Measurements from ENCODE around the gene PARP12.

Gene PARP12

DNA sequence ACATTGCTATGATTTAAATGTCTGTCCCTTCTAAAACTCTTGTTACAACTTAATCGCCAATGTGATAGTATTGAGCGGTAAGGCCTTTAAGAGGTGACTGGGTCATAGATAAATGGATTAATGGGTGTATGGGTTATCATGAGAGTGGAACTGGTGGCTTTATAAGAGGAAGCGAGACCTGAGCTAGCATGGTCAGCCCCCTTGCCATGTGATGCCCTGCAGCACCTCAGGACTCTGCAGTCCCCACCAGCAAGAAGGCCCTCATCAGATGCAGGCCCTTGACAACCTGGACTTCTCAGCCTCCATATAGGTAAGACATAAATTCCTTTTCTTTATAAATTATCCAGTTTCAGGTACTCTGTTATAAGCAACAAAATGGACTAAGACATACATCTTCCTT lies 15.6 kb downstream of the PARP12 start:
- Histone ChIP-seq H3K9ac (ENCODE audit: low read length) (no peak overlapping the region), H3K4me3 (ENCODE audit: low read length) (no peak overlapping the region), H3K18ac (ENCODE audit: low read length) (no peak overlapping the region), H3K23ac (ENCODE audit: low read length) (no peak overlapping the region), H2BK120ac (ENCODE audit: low read depth, low read length) (no peak overlapping the region), H3K79me2 (ENCODE audit: control insufficient read depth, insufficient read depth, low read length) (no peaks in the 10 kb centered on the region), H3K4me2 (ENCODE audit: low read length) (no peak overlapping the region), H2BK15ac (replicated peaks; ENCODE audit: low read depth) (no peak overlapping the region), H3K27me3 (ENCODE audit: insufficient read depth, low read length, poor library complexity) (no peaks in the 10 kb centered on the region), H4K8ac (ENCODE audit: low read depth, low read length) (no peak overlapping the region), H3K4ac (ENCODE audit: low read depth, low read length) (no peak overlapping the region), H3K56ac (ENCODE audit: low read length) (no peak overlapping the region), H3K4me1 (ENCODE audit: control insufficient read depth, low read depth, low read length) (no peaks in the 10 kb centered on the region), H2AK5ac (ENCODE audit: low read length) (no peak overlapping the region), H3K36me3 (ENCODE audit: control insufficient read depth, insufficient read depth, low read length) (no peaks in the 10 kb centered on the region), H4K5ac (ENCODE audit: low read length) (no peak overlapping the region), H3K79me1 (ENCODE audit: low read length) (no peaks in the 10 kb centered on the region), H3K27ac (ENCODE audit: low read depth, low read length) (no peak overlapping the region), H2BK5ac (ENCODE audit: low read length) (no peak overlapping the region)
- DNase-seq = no peak
- no CpG with 5 or more reads among the region's 3 CpGs for WGBS (ENCODE audit: extremely low coverage, insufficient coverage, low lambda C conversion rate)

DNA sequence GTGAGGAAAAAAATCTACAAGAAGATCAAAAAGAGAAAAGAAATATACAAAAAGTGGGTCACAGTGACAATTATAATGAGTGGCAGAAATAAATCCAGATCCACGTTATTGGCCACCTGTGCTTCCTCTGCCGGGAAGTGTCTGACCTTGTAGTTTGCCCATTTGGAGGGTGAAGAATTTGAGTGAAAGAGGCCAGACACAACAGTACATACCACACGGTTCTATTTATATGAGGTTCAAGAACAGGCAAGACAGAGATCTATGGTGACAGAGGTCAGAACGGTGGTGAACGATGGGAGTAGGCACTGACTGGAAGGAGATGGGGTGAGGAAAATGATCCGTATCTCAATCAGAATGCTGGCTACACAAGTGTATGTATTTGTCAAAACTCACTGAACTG lies 17.1 kb downstream of the PARP12 start:
- Histone ChIP-seq H3K36me3 (ENCODE audit: control insufficient read depth, insufficient read depth, low read length) (no peaks in the 10 kb centered on the region), H3K9ac (ENCODE audit: low read length) (no peak overlapping the region), H3K79me1 (ENCODE audit: low read length) (no peaks in the 10 kb centered on the region), H3K27me3 (ENCODE audit: insufficient read depth, low read length, poor library complexity) (no peaks in the 10 kb centered on the region), H4K5ac (ENCODE audit: low read length) (no peak overlapping the region), H2BK15ac (replicated peaks; ENCODE audit: low read depth) (no peak overlapping the region), H2BK120ac (ENCODE audit: low read depth, low read length) (no peak overlapping the region), H3K4me3 (ENCODE audit: low read length) (no peak overlapping the region), H3K4me2 (ENCODE audit: low read length) (no peak overlapping the region), H2AK5ac (ENCODE audit: low read length) (no peak overlapping the region), H3K56ac (ENCODE audit: low read length) (no peak overlapping the region), H3K23ac (ENCODE audit: low read length) (no peak overlapping the region), H3K18ac (ENCODE audit: low read length) (no peak overlapping the region), H2BK5ac (ENCODE audit: low read length) (no peak overlapping the region), H3K4me1 (ENCODE audit: control insufficient read depth, low read depth, low read length) (no peaks in the 10 kb centered on the region), H4K8ac (ENCODE audit: low read depth, low read length) (no peak overlapping the region), H3K79me2 (ENCODE audit: control insufficient read depth, insufficient read depth, low read length) (no peaks in the 10 kb centered on the region), H3K4ac (ENCODE audit: low read depth, low read length) (no peak overlapping the region), H3K27ac (ENCODE audit: low read depth, low read length) (no peak overlapping the region)
- no peak for DNase-seq
- no CpG with 5 or more reads among the region's 6 CpGs for WGBS (ENCODE audit: extremely low coverage, insufficient coverage, low lambda C conversion rate)

GRCh38 chr7:140044251-140044650 lies 18.5 kb downstream of the PARP12 start:
- H3K27ac ChIP-seq (ENCODE audit: low read depth, low read length) = no peak overlapping the region
- H2BK5ac ChIP-seq (ENCODE audit: low read length) = no peak overlapping the region
- no peaks in the 10 kb centered on the region for H3K79me2 ChIP-seq (ENCODE audit: control insufficient read depth, insufficient read depth, low read length)
- H3K56ac ChIP-seq (ENCODE audit: low read length) = no peak overlapping the region
- H3K4me1 ChIP-seq (ENCODE audit: control insufficient read depth, low read depth, low read length) = no peaks in the 10 kb centered on the region
- no peak overlapping the region for H3K9ac ChIP-seq (ENCODE audit: low read length)
- no peaks in the 10 kb centered on the region for H3K36me3 ChIP-seq (ENCODE audit: control insufficient read depth, insufficient read depth, low read length)
- DNase-seq = no peak
- no CpG with 5 or more reads among the region's 6 CpGs for WGBS (ENCODE audit: extremely low coverage, insufficient coverage, low lambda C conversion rate)
- H4K8ac ChIP-seq (ENCODE audit: low read depth, low read length) = no peak overlapping the region
- no peak overlapping the region for H3K4me2 ChIP-seq (ENCODE audit: low read length)
- no peaks in the 10 kb centered on the region for H3K27me3 ChIP-seq (ENCODE audit: insufficient read depth, low read length, poor library complexity)
- H3K18ac ChIP-seq (ENCODE audit: low read length) = no peak overlapping the region
- H3K23ac ChIP-seq (ENCODE audit: low read length) = no peak overlapping the region
- H2BK15ac ChIP-seq (replicated peaks; ENCODE audit: low read depth) = no peak overlapping the region
- H3K4ac ChIP-seq (ENCODE audit: low read depth, low read length) = no peak overlapping the region
- H2BK120ac ChIP-seq (ENCODE audit: low read depth, low read length) = no peak overlapping the region
- H3K79me1 ChIP-seq (ENCODE audit: low read length) = no peaks in the 10 kb centered on the region
- no peak overlapping the region for H4K5ac ChIP-seq (ENCODE audit: low read length)
- H3K4me3 ChIP-seq (ENCODE audit: low read length) = no peak overlapping the region
- no peak overlapping the region for H2AK5ac ChIP-seq (ENCODE audit: low read length)

- H3K27ac ChIP-seq (ENCODE audit: low read depth, low read length) = no peak overlapping the region
- no peak overlapping the region for H3K56ac ChIP-seq (ENCODE audit: low read length)
- H3K18ac ChIP-seq (ENCODE audit: low read length) = no peak overlapping the region
- no peak overlapping the region for H3K4ac ChIP-seq (ENCODE audit: low read depth, low read length)
- H3K9ac ChIP-seq (ENCODE audit: low read length) = no peak overlapping the region
- H3K27me3 ChIP-seq (ENCODE audit: insufficient read depth, low read length, poor library complexity) = no peaks in the 10 kb centered on the region
- no peak overlapping the region for H2AK5ac ChIP-seq (ENCODE audit: low read length)
- H3K79me2 ChIP-seq (ENCODE audit: control insufficient read depth, insufficient read depth, low read length) = no peaks in the 10 kb centered on the region
- no peak overlapping the region for H3K4me2 ChIP-seq (ENCODE audit: low read length)
- no peak overlapping the region for H4K8ac ChIP-seq (ENCODE audit: low read depth, low read length)
- no peak overlapping the region for H3K23ac ChIP-seq (ENCODE audit: low read length)
- no peak overlapping the region for H2BK5ac ChIP-seq (ENCODE audit: low read length)
- H2BK120ac ChIP-seq (ENCODE audit: low read depth, low read length) = no peak overlapping the region
- no peak for DNase-seq
- no CpG with 5 or more reads among the region's 10 CpGs for WGBS (ENCODE audit: extremely low coverage, insufficient coverage, low lambda C conversion rate)
- H3K4me1 ChIP-seq (ENCODE audit: control insufficient read depth, low read depth, low read length) = no peaks in the 10 kb centered on the region
- no peaks in the 10 kb centered on the region for H3K36me3 ChIP-seq (ENCODE audit: control insufficient read depth, insufficient read depth, low read length)
- no peak overlapping the region for H2BK15ac ChIP-seq (replicated peaks; ENCODE audit: low read depth)
- H3K79me1 ChIP-seq (ENCODE audit: low read length) = no peaks in the 10 kb centered on the region
- H4K5ac ChIP-seq (ENCODE audit: low read length) = no peak overlapping the region
- H3K4me3 ChIP-seq (ENCODE audit: low read length) = no peak overlapping the region
Measured at GRCh38 chr7:140042386-140042670, 20.4 kb downstream of the PARP12 start.

DNA sequence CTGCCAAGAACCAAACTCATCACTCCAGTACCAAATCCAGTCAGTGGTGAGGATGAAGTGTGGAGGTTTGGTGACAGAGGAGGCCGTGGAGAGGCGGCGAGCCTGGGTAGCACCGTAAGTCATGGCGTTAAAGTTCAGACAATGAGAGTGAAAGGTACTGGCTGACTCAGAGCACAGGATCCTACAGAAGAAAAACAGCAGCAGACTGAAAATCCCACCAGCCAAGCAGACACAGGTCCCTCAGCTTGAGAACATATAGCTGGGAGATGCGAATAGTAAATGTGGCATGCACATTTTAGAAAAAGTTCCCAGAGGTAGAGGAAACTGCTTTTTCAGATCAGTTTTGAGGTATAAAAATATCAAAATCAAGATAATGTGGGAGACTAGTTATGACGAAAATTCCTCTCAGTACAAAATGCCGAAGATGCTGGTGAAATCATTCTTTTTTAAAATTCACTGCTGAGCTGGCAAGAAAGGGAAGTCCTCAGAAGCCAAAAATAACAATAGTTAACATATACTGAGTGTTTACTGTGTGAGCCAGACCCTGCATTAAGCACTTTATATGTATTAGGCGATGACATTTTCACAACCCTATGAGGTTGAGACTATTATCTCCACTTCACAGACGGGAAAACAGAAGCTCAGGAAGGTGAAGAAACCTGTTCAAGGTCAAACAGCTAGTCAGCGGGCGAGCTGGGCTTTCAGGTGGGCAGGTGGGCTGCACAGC lies 20.9 kb downstream of the PARP12 start:
- no peaks in the 10 kb centered on the region for H3K36me3 ChIP-seq (ENCODE audit: control insufficient read depth, insufficient read depth, low read length)
- H3K56ac ChIP-seq (ENCODE audit: low read length) = no peak overlapping the region
- no peak overlapping the region for H3K4me2 ChIP-seq (ENCODE audit: low read length)
- no peak overlapping the region for H3K4ac ChIP-seq (ENCODE audit: low read depth, low read length)
- no peak overlapping the region for H4K8ac ChIP-seq (ENCODE audit: low read depth, low read length)
- WGBS (ENCODE audit: extremely low coverage, insufficient coverage, low lambda C conversion rate) = no CpG with 5 or more reads among the region's 12 CpGs
- no peak overlapping the region for H2BK5ac ChIP-seq (ENCODE audit: low read length)
- no peak overlapping the region for H3K4me3 ChIP-seq (ENCODE audit: low read length)
- no peak overlapping the region for H3K18ac ChIP-seq (ENCODE audit: low read length)
- H3K79me1 ChIP-seq (ENCODE audit: low read length) = no peaks in the 10 kb centered on the region
- DNase-seq = no peak
- H3K27ac ChIP-seq (ENCODE audit: low read depth, low read length) = no peak overlapping the region
- no peak overlapping the region for H4K5ac ChIP-seq (ENCODE audit: low read length)
- H2AK5ac ChIP-seq (ENCODE audit: low read length) = no peak overlapping the region
- no peaks in the 10 kb centered on the region for H3K27me3 ChIP-seq (ENCODE audit: insufficient read depth, low read length, poor library complexity)
- no peaks in the 10 kb centered on the region for H3K4me1 ChIP-seq (ENCODE audit: control insufficient read depth, low read depth, low read length)
- H3K9ac ChIP-seq (ENCODE audit: low read length) = no peak overlapping the region
- H3K23ac ChIP-seq (ENCODE audit: low read length) = no peak overlapping the region
- no peak overlapping the region for H2BK15ac ChIP-seq (replicated peaks; ENCODE audit: low read depth)
- no peak overlapping the region for H2BK120ac ChIP-seq (ENCODE audit: low read depth, low read length)
- H3K79me2 ChIP-seq (ENCODE audit: control insufficient read depth, insufficient read depth, low read length) = no peaks in the 10 kb centered on the region

GRCh38 chr7:140039896-140040295 lies 22.9 kb downstream of the PARP12 start:
- H2BK15ac ChIP-seq (replicated peaks; ENCODE audit: low read depth) = no peak overlapping the region
- DNase-seq = no peak
- no peak overlapping the region for H4K8ac ChIP-seq (ENCODE audit: low read depth, low read length)
- no peak overlapping the region for H3K4me3 ChIP-seq (ENCODE audit: low read length)
- no peak overlapping the region for H3K56ac ChIP-seq (ENCODE audit: low read length)
- H3K4me2 ChIP-seq (ENCODE audit: low read length) = no peak overlapping the region
- no peaks in the 10 kb centered on the region for H3K27me3 ChIP-seq (ENCODE audit: insufficient read depth, low read length, poor library complexity)
- no CpG with 5 or more reads among the region's 12 CpGs for WGBS (ENCODE audit: extremely low coverage, insufficient coverage, low lambda C conversion rate)
- H3K4ac ChIP-seq (ENCODE audit: low read depth, low read length) = no peak overlapping the region
- H3K4me1 ChIP-seq (ENCODE audit: control insufficient read depth, low read depth, low read length) = no peaks in the 10 kb centered on the region
- H3K23ac ChIP-seq (ENCODE audit: low read length) = no peak overlapping the region
- no peak overlapping the region for H3K27ac ChIP-seq (ENCODE audit: low read depth, low read length)
- H3K79me2 ChIP-seq (ENCODE audit: control insufficient read depth, insufficient read depth, low read length) = no peaks in the 10 kb centered on the region
- H2BK120ac ChIP-seq (ENCODE audit: low read depth, low read length) = no peak overlapping the region
- no peak overlapping the region for H2AK5ac ChIP-seq (ENCODE audit: low read length)
- H3K9ac ChIP-seq (ENCODE audit: low read length) = no peak overlapping the region
- H3K36me3 ChIP-seq (ENCODE audit: control insufficient read depth, insufficient read depth, low read length) = no peaks in the 10 kb centered on the region
- no peak overlapping the region for H3K18ac ChIP-seq (ENCODE audit: low read length)
- H3K79me1 ChIP-seq (ENCODE audit: low read length) = no peaks in the 10 kb centered on the region
- H4K5ac ChIP-seq (ENCODE audit: low read length) = no peak overlapping the region
- no peak overlapping the region for H2BK5ac ChIP-seq (ENCODE audit: low read length)
